HEK293 (cell line): ENCODE results near the gene EYS.

Experiments
- CTCF ChIA-PET: fragments of 350-600 bp; formaldehyde crosslinking; extraction: SDS; loops from one replicate; lab custom pipeline; 2021; ENCODE audit warnings: antibody characterized with exemption; lab: Yijun Ruan, JAX
- POLR2A ChIA-PET: fragments of 300-600 bp; formaldehyde crosslinking; extraction: SDS; loops from one replicate; lab custom pipeline; 2020; ENCODE audit warnings: antibody characterized with exemption, inconsistent platforms; lab: Yijun Ruan, JAX
- H3K27ac ChIP-seq: fragments of 200-500 bp; sonication (Bioruptor generic); 2 replicates; pipeline ENCODE4 v1.5.1; 2014; ENCODE audit warnings: low read depth, low read length, control low read depth, inconsistent platforms; ENCODE audit errors: extremely low read depth
- H3K36me3 ChIP-seq, 2 experiments: fragments of 200-500 bp in 1 of 2; sonication (Bioruptor generic) in 1 of 2; 1 replicate in 1 of 2; 2 replicates in 1 of 2; pipeline ENCODE4 v1.5.1; 2014 to 2017; ENCODE audit warnings: inconsistent platforms in 2 of 2, low read length in 2 of 2; ENCODE audit not compliant: control insufficient read depth in 2 of 2, insufficient read depth in 1 of 2
- H3K4me1 ChIP-seq: fragments of 200-500 bp; sonication (Bioruptor generic); 2 replicates; pipeline ENCODE4 v1.5.1; 2014; ENCODE audit warnings: mild to moderate bottlenecking, low read length, inconsistent platforms; ENCODE audit not compliant: control insufficient read depth, insufficient read depth
- H3K4me3 ChIP-seq: 2 replicates; pipeline ENCODE4 v1.5.1; 2011; ENCODE audit warnings: low read depth, mild to moderate bottlenecking, control low read depth, low read length, moderate library complexity
- H3K9me3 ChIP-seq: fragments of 200-500 bp; sonication (Bioruptor generic); 2 replicates; pipeline ENCODE4 v1.5.1; 2014; ENCODE audit warnings: low read depth, low read length, inconsistent platforms; ENCODE audit not compliant: control insufficient read depth, insufficient read depth
- EGR2 ChIP-seq: fragments of 450-650 bp; formaldehyde crosslinking; IDR thresholded peaks from 2 replicates; pipeline ENCODE4 v1.5.1; 2016; ENCODE audit warnings: low read depth, missing biosample characterization, missing genetic modification characterization
- GLI2 ChIP-seq: fragments of 450-650 bp; formaldehyde crosslinking; IDR thresholded peaks from 2 replicates; pipeline ENCODE4; 2017; ENCODE audit warnings: missing biosample characterization, missing genetic modification characterization, low read depth, borderline replicate concordance
- KLF8 ChIP-seq: fragments of 450-650 bp; formaldehyde crosslinking; IDR thresholded peaks from 2 replicates; pipeline ENCODE4 v1.5.1; 2016; ENCODE audit warnings: missing biosample characterization, missing genetic modification characterization
- SP2 ChIP-seq: fragments of 450-650 bp; formaldehyde crosslinking; IDR thresholded peaks from 2 replicates; pipeline ENCODE4 v1.5.1; 2016; ENCODE audit warnings: missing biosample characterization, missing genetic modification characterization
- SP7 ChIP-seq: fragments of 450-650 bp; formaldehyde crosslinking; IDR thresholded peaks from 2 replicates; pipeline ENCODE4 v1.5.1; 2016; ENCODE audit warnings: missing biosample characterization, missing genetic modification characterization
- ZBTB48 ChIP-seq: fragments of 450-650 bp; formaldehyde crosslinking; IDR thresholded peaks from 2 replicates; pipeline ENCODE4 v1.5.1; 2016; ENCODE audit warnings: missing biosample characterization, missing genetic modification characterization
- ZNF146 ChIP-seq: fragments of 450-650 bp; formaldehyde crosslinking; IDR thresholded peaks from 2 replicates; pipeline ENCODE4 v1.5.1; 2016; ENCODE audit warnings: missing biosample characterization, missing genetic modification characterization
- ZNF175 ChIP-seq: fragments of 450-650 bp; formaldehyde crosslinking; IDR thresholded peaks from 2 replicates; pipeline ENCODE4 v1.5.1; 2016; ENCODE audit warnings: missing biosample characterization, missing genetic modification characterization
- ZNF23 ChIP-seq: fragments of 450-650 bp; formaldehyde crosslinking; IDR thresholded peaks from 2 replicates; pipeline ENCODE4 v1.5.1; 2016; ENCODE audit warnings: missing biosample characterization, missing genetic modification characterization, borderline replicate concordance
- ZNF239 ChIP-seq: fragments of 450-650 bp; formaldehyde crosslinking; IDR thresholded peaks from 2 replicates; pipeline ENCODE4 v1.5.1; 2016; ENCODE audit warnings: missing biosample characterization, missing genetic modification characterization
- ZNF26 ChIP-seq: fragments of 450-650 bp; formaldehyde crosslinking; IDR thresholded peaks from 2 replicates; pipeline ENCODE4 v1.5.1; 2016; ENCODE audit warnings: missing biosample characterization, missing genetic modification characterization
- ZNF311 ChIP-seq: fragments of 450-650 bp; formaldehyde crosslinking; IDR thresholded peaks from 2 replicates; pipeline ENCODE4 v1.5.1; 2017; ENCODE audit warnings: missing biosample characterization, missing genetic modification characterization, borderline replicate concordance
- ZNF354C ChIP-seq: fragments of 450-650 bp; formaldehyde crosslinking; IDR thresholded peaks from 2 replicates; pipeline ENCODE4 v1.5.1; 2016; ENCODE audit warnings: missing biosample characterization, missing genetic modification characterization, low read depth, borderline replicate concordance
- ZNF416 ChIP-seq: fragments of 450-650 bp; formaldehyde crosslinking; IDR thresholded peaks from 2 replicates; pipeline ENCODE4 v1.5.1; 2016; ENCODE audit warnings: missing biosample characterization, missing genetic modification characterization
- ZNF580 ChIP-seq: fragments of 450-650 bp; formaldehyde crosslinking; IDR thresholded peaks from 2 replicates; pipeline ENCODE4 v1.5.1; 2016; ENCODE audit warnings: missing biosample characterization, missing genetic modification characterization
- ZNF596 ChIP-seq: fragments of 450-650 bp; IDR thresholded peaks from 2 replicates; pipeline ENCODE4 v1.5.0; 2018; ENCODE audit warnings: missing biosample characterization, mild to moderate bottlenecking, missing genetic modification characterization, moderate library complexity
- ZNF626 ChIP-seq: fragments of 450-650 bp; sonication (Bioruptor Pico); formaldehyde crosslinking; IDR thresholded peaks from 2 replicates; pipeline ENCODE4 v1.5.1; 2018; ENCODE audit warnings: missing biosample characterization, missing genetic modification characterization, inconsistent platforms
- ZNF707 ChIP-seq: fragments of 450-650 bp; formaldehyde crosslinking; IDR thresholded peaks from 2 replicates; pipeline ENCODE4 v1.5.1; 2016; ENCODE audit warnings: missing biosample characterization, missing genetic modification characterization
- ZNF791 ChIP-seq: fragments of 450-650 bp; formaldehyde crosslinking; IDR thresholded peaks from 2 replicates; pipeline ENCODE4 v1.5.1; 2016; ENCODE audit warnings: missing biosample characterization, missing genetic modification characterization
- ZNF843 ChIP-seq: fragments of 450-650 bp; formaldehyde crosslinking; IDR thresholded peaks from 2 replicates; pipeline ENCODE4 v1.5.1; 2016; ENCODE audit warnings: missing biosample characterization, missing genetic modification characterization
- TF ChIP-seq, protein P1 (sequence below): fragments of 450-650 bp; formaldehyde crosslinking; IDR thresholded peaks from 2 replicates; pipeline ENCODE4 v1.5.1; 2016; ENCODE audit warnings: missing biosample characterization, missing genetic modification characterization, low read depth
- TF ChIP-seq, protein P2 (sequence below): fragments of 450-650 bp; formaldehyde crosslinking; IDR thresholded peaks from 2 replicates; pipeline ENCODE4 v1.5.1; 2016; ENCODE audit warnings: missing biosample characterization, missing genetic modification characterization
- TF ChIP-seq, protein P3 (sequence below): fragments of 450-650 bp; formaldehyde crosslinking; IDR thresholded peaks from 2 replicates; pipeline ENCODE4 v1.5.1; 2017; ENCODE audit warnings: missing biosample characterization, missing genetic modification characterization

The EYS gene

GRCh38 chr6:63872233-63872632 lies 1834.8 kb downstream of the EYS start:
- ChIA-PET CTCF (interaction anchor here (0.7 to 1.1 kb wide), 3 partner anchors 9 to 346 kb away, joined by 3 read pairs; no protein-coding TSS in a partner anchor), POLR2A (no interaction called here)
- TF ChIP-seq ZNF146 (tag by site-specific recombination) (no peak), SP2 (no peak), ZNF580 (tag by site-specific recombination) (no peak), ZNF239 (tag by site-specific recombination) (no peak), ZNF175 (tag by site-specific recombination) (no peak), SP7 (tag by site-specific recombination) (no peak), GLI2 (tag by site-specific recombination) (no peak), ZNF596 (tag by site-specific recombination) (no peak), KLF8 (tag by site-specific recombination) (no peak)
- TF ChIP-seq, protein P1, sequence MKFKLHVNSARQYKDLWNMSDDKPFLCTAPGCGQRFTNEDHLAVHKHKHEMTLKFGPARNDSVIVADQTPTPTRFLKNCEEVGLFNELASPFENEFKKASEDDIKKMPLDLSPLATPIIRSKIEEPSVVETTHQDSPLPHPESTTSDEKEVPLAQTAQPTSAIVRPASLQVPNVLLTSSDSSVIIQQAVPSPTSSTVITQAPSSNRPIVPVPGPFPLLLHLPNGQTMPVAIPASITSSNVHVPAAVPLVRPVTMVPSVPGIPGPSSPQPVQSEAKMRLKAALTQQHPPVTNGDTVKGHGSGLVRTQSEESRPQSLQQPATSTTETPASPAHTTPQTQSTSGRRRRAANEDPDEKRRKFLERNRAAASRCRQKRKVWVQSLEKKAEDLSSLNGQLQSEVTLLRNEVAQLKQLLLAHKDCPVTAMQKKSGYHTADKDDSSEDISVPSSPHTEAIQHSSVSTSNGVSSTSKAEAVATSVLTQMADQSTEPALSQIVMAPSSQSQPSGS (tag by site-specific recombination), result no peak
- Histone ChIP-seq H3K36me3 (no peaks in the 10 kb centered on the region), H3K9me3 (no peaks in the 10 kb centered on the region), H3K4me1 (no peaks in the 10 kb centered on the region), H3K4me3 (no peak overlapping the region), H3K27ac (no peak overlapping the region)

GRCh38 chr6:63868351-63868750 lies 1838.7 kb downstream of the EYS start:
- POLR2A ChIA-PET, result no interaction called here
- no peak for TF ChIP-seq ZNF626 (tag by site-specific recombination)
- no peak for TF ChIP-seq ZNF416
- no peak for TF ChIP-seq ZNF23
- no peak for TF ChIP-seq ZNF791 (tag by site-specific recombination)
- TF ChIP-seq ZBTB48 (tag by site-specific recombination), result no peak
- TF ChIP-seq ZNF26 (tag by site-specific recombination), result no peak
- TF ChIP-seq ZNF843 (tag by site-specific recombination), result no peak
- TF ChIP-seq, protein P2, sequence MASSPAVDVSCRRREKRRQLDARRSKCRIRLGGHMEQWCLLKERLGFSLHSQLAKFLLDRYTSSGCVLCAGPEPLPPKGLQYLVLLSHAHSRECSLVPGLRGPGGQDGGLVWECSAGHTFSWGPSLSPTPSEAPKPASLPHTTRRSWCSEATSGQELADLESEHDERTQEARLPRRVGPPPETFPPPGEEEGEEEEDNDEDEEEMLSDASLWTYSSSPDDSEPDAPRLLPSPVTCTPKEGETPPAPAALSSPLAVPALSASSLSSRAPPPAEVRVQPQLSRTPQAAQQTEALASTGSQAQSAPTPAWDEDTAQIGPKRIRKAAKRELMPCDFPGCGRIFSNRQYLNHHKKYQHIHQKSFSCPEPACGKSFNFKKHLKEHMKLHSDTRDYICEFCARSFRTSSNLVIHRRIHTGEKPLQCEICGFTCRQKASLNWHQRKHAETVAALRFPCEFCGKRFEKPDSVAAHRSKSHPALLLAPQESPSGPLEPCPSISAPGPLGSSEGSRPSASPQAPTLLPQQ (tag by site-specific recombination), result no peak
- TF ChIP-seq, protein P3, sequence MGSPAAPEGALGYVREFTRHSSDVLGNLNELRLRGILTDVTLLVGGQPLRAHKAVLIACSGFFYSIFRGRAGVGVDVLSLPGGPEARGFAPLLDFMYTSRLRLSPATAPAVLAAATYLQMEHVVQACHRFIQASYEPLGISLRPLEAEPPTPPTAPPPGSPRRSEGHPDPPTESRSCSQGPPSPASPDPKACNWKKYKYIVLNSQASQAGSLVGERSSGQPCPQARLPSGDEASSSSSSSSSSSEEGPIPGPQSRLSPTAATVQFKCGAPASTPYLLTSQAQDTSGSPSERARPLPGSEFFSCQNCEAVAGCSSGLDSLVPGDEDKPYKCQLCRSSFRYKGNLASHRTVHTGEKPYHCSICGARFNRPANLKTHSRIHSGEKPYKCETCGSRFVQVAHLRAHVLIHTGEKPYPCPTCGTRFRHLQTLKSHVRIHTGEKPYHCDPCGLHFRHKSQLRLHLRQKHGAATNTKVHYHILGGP, result no peak
- TF ChIP-seq ZNF354C (tag by site-specific recombination), result no peak
- no peak for TF ChIP-seq ZNF311 (tag by site-specific recombination)
- TF ChIP-seq EGR2 (tag by site-specific recombination), result no peak
- TF ChIP-seq ZNF707, result no peak
- H3K4me1 ChIP-seq, result no peaks in the 10 kb centered on the region
- H3K36me3 ChIP-seq, result no peaks in the 10 kb centered on the region
- H3K4me3 ChIP-seq, result no peak overlapping the region
- no peak overlapping the region for H3K27ac ChIP-seq
- H3K9me3 ChIP-seq, result no peaks in the 10 kb centered on the region
- CTCF ChIA-PET, result no interaction called here
